CD14-positive monocyte (primary cell): Measurements from ENCODE around the gene WDR70. TPM values are rescaled to one million over a fixed set of nuclear protein-coding genes. Genes with fewer than 3 reads are reported as not detected.
A peak's percentile ranks its signal among the peaks of the same experiment; 100 is the strongest.

Experiments
- DNase-seq, 3 donors: peaks; one replicate each; pipeline ENCODE4 v3.0.0-alpha.2; 2011 to 2022
- H2AFZ ChIP-seq: 2 replicates; pipeline ENCODE4 v1.6.0; 2012; ENCODE audit warnings: mild to moderate bottlenecking, low read depth, low read length, inconsistent platforms; ENCODE audit not compliant: insufficient read depth, poor library complexity, severe bottlenecking
- H3K27ac ChIP-seq, 2 donors: 1 replicate in 1 of 2; 2 replicates in 1 of 2; pipeline ENCODE4 v1.5.1; 2012 to 2013; ENCODE audit warnings: low read length in 2 of 2, control low read depth in 1 of 2, inconsistent platforms in 1 of 2, low read depth in 1 of 2, mild to moderate bottlenecking in 1 of 2
- H3K27me3 ChIP-seq, 2 donors: one replicate each; pipeline versions ENCODE4 v1.6.0 to v1.6.1; 2011 to 2013; ENCODE audit warnings: low read length in 2 of 2; ENCODE audit not compliant: control insufficient read depth in 2 of 2, insufficient read depth in 2 of 2
- H3K36me3 ChIP-seq, 2 donors: replicated peaks in 1 of 2; 1 replicate in 1 of 2; 2 replicates in 1 of 2; pipeline versions ENCODE4 v1.5.1 to v1.6.1; 2012 to 2013; ENCODE audit warnings: low read length in 2 of 2, control low read depth in 1 of 2, inconsistent platforms in 1 of 2, mild to moderate bottlenecking in 1 of 2; ENCODE audit not compliant: insufficient read depth in 2 of 2, control insufficient read depth in 1 of 2
- H3K4me1 ChIP-seq, 2 donors: 1 replicate in 1 of 2; 2 replicates in 1 of 2; pipeline versions ENCODE4 v1.5.1 to v1.6.1; 2012 to 2013; ENCODE audit warnings: low read length in 2 of 2, control low read depth in 1 of 2, inconsistent platforms in 1 of 2, mild to moderate bottlenecking in 1 of 2, moderate library complexity in 1 of 2; ENCODE audit not compliant: insufficient read depth in 2 of 2, control insufficient read depth in 1 of 2
- H3K4me2 ChIP-seq: replicated peaks from 2 replicates; pipeline ENCODE3; 2012; ENCODE audit warnings: low read length, moderate library complexity, mild to moderate bottlenecking; ENCODE audit not compliant: poor library complexity, severe bottlenecking; ENCODE audit errors: extremely low read depth
- H3K4me3 ChIP-seq, 3 experiments: fragments of 200-600 bp in 1 of 3; sonication (generic) in 1 of 3; replicated peaks in 1 of 3; 1 replicate in 2 of 3; 2 replicates in 1 of 3; pipeline ENCODE4 v1.5.1; 2011 to 2013; ENCODE audit warnings: low read length in 3 of 3, mild to moderate bottlenecking in 3 of 3, control low read depth in 2 of 3, low read depth in 2 of 3, inconsistent platforms in 1 of 3, moderate library complexity in 1 of 3
- H3K79me2 ChIP-seq: 2 replicates; pipeline ENCODE4 v1.6.0; 2012; ENCODE audit warnings: mild to moderate bottlenecking, control low read depth, inconsistent platforms, low read length, moderate library complexity; ENCODE audit not compliant: insufficient read depth
- H3K9ac ChIP-seq: 2 replicates; pipeline ENCODE4 v1.6.0; 2017; ENCODE audit warnings: low read length, mild to moderate bottlenecking; ENCODE audit not compliant: insufficient read depth, poor library complexity, severe bottlenecking
- H3K9me3 ChIP-seq, 2 donors: replicated peaks in 1 of 2; 1 replicate in 1 of 2; 2 replicates in 1 of 2; pipeline versions ENCODE4 v1.5.1 to v1.6.1; 2012 to 2013; ENCODE audit warnings: low read length in 2 of 2, control low read depth in 1 of 2; ENCODE audit not compliant: control insufficient read depth in 1 of 2, insufficient read depth in 1 of 2
- H4K20me1 ChIP-seq: 2 replicates; pipeline ENCODE4 v1.6.0; 2012; ENCODE audit warnings: mild to moderate bottlenecking, low read length, control low read depth, moderate library complexity; ENCODE audit not compliant: insufficient read depth
- H3K27ac Mint-ChIP-seq, 7 donors: one replicate each; pipeline ENCODE4 v1.8.0; 2020; ENCODE audit warnings: mild to moderate bottlenecking in 7 of 7, mixed read lengths in 7 of 7, moderate library complexity in 6 of 7, inconsistent platforms in 2 of 7
- H3K27me3 Mint-ChIP-seq, 3 donors: one replicate each; pipeline ENCODE4 v1.8.0; 2021 to 2022; ENCODE audit warnings: low read depth in 3 of 3, mild to moderate bottlenecking in 3 of 3, mixed read lengths in 3 of 3, moderate library complexity in 3 of 3, inconsistent platforms in 1 of 3
- H3K36me3 Mint-ChIP-seq, 2 donors: one replicate each; pipeline ENCODE4 v1.8.0; 2020; ENCODE audit warnings: mixed read lengths in 2 of 2, inconsistent platforms in 1 of 2, mild to moderate bottlenecking in 1 of 2
- H3K4me1 Mint-ChIP-seq: one replicate; pipeline ENCODE4 v1.8.0; 2020; ENCODE audit warnings: mild to moderate bottlenecking, mixed read lengths
- H3K4me3 Mint-ChIP-seq, 2 donors: one replicate each; pipeline ENCODE4 v1.8.0; 2020; ENCODE audit warnings: mild to moderate bottlenecking in 2 of 2, mixed read lengths in 2 of 2, moderate library complexity in 1 of 2
- H3K9me3 Mint-ChIP-seq, 7 donors: one replicate each; pipeline ENCODE4 v1.8.0; 2020 to 2022; ENCODE audit warnings: mixed read lengths in 7 of 7, mild to moderate bottlenecking in 6 of 7, moderate library complexity in 6 of 7, inconsistent platforms in 2 of 7
- CTCF ChIP-seq: fragments of 200-600 bp; IDR thresholded peaks from one replicate; pipeline ENCODE4 v1.8.0; 2022; ENCODE audit warnings: antibody characterized with exemption, mild to moderate bottlenecking
- WGBS: methylation state at CpG from one replicate; pipeline ENCODE4 v1.1.5; 2013; ENCODE audit warnings: missing lambda C conversion rate; ENCODE audit not compliant: insufficient coverage; 5-methylcytosine and 5-hydroxymethylcytosine counted together
- intact Hi-C, 2 donors: fragments of 100-400 bp; cut with micrococcal nuclease; formaldehyde crosslinking; loops; one replicate each; pipeline versions ENCODE4 v1.15.0 to v1.15.1; 2023
- polyA plus RNA-seq, 3 donors: library from polyadenylated mRNA; depleted of rRNA in 1 of 3; unstranded in 2 of 3; stranded (reverse) in 1 of 3; fragments of 300-500 nt in 2 of 3; fragments of >200 nt in 1 of 3; fragmentation: Illumina TruSeq in 2 of 3; gene quantifications; 1 replicate in 2 of 3; 2 replicates in 1 of 3; pipeline ENCODE4 v1.2.3, GENCODE V29; 2012 to 2021

Gene WDR70
- polyA plus RNA-seq, 3 donors, result 13.1 to 21.0 (median 19.1) TPM

GRCh38 chr5:37569466-37569865 is 190.3 kb downstream of the WDR70 start:
- H3K27me3 ChIP-seq, result no peaks in the 10 kb centered on the region
- Mint-ChIP-seq H3K9me3 (peaks cover 0 to 2% (median 0%) of the 10 kb centered on the region in 7 donors), H3K4me1 (peaks cover 14% of the 10 kb centered on the region), H3K4me3 (no peak overlapping the region), H3K36me3 (peaks cover 13 to 17% of the 10 kb centered on the region in 2 donors), H3K27me3 (no peaks in the 10 kb centered on the region), H3K27ac (peak overlapping the region in 2 of 7 donors; percentile 15 to 30)
- H3K4me1 ChIP-seq, result peaks cover 7 to 9% of the 10 kb centered on the region in 2 donors
- intact Hi-C loops, result no loop called here
- H3K4me3 ChIP-seq, result no peak overlapping the region
- H2AFZ ChIP-seq, result no peak overlapping the region
- TF ChIP-seq CTCF, result no peak
- peaks cover 0 to 6% of the 10 kb centered on the region in 2 donors for H3K36me3 ChIP-seq
- no peaks in the 10 kb centered on the region for H3K79me2 ChIP-seq
- no CpG with 5 or more reads among the region's 2 CpGs for WGBS
- DNase-seq, result peak in 1 of 3 donors; percentile 8
- H3K27ac ChIP-seq, result no peak overlapping the region
- H4K20me1 ChIP-seq, result no peaks in the 10 kb centered on the region
- no peak overlapping the region for H3K9ac ChIP-seq
- H3K9me3 ChIP-seq, result no peaks in the 10 kb centered on the region
- H3K4me2 ChIP-seq, result no peak overlapping the region

- no peak for TF ChIP-seq CTCF
- Mint-ChIP-seq H3K36me3 (peaks cover 13 to 20% of the 10 kb centered on the region in 2 donors), H3K4me1 (peaks cover 14% of the 10 kb centered on the region), H3K4me3 (no peak overlapping the region), H3K27me3 (no peaks in the 10 kb centered on the region), H3K27ac (peak overlapping the region in 2 of 7 donors; percentile 3 to 55), H3K9me3 (peaks cover 0 to 3% (median 0%) of the 10 kb centered on the region in 7 donors)
- no CpG with 5 or more reads among the region's 1 CpG for WGBS
- no peak overlapping the region for H2AFZ ChIP-seq
- no peaks in the 10 kb centered on the region for H3K9me3 ChIP-seq
- H4K20me1 ChIP-seq, result no peaks in the 10 kb centered on the region
- H3K27ac ChIP-seq, result no peak overlapping the region
- H3K9ac ChIP-seq, result no peak overlapping the region
- peaks cover 7 to 9% of the 10 kb centered on the region in 2 donors for H3K4me1 ChIP-seq
- DNase-seq, result no peak
- no peak overlapping the region for H3K4me3 ChIP-seq
- no peaks in the 10 kb centered on the region for H3K27me3 ChIP-seq
- no peak overlapping the region for H3K4me2 ChIP-seq
- peaks cover 0 to 6% of the 10 kb centered on the region in 2 donors for H3K36me3 ChIP-seq
- no peaks in the 10 kb centered on the region for H3K79me2 ChIP-seq
- intact Hi-C loops, result no loop called here
Measured at GRCh38 chr5:37570597-37570996, 191.5 kb downstream of the WDR70 start.
